NK-92 treated with Interleukin-12 subunit alpha and Interleukin-12 subunit beta, amount 100 ng/mL, for 24 hours (cell line): ENCODE measurements around the gene GABRG3.
A peak's percentile ranks its signal among the peaks of the same experiment; 100 is the strongest.

Experiments
- DNase-seq: peaks from one replicate; lab custom pipeline; 2025; lab: John Stamatoyannopoulos, UW

Gene GABRG3

DNA sequence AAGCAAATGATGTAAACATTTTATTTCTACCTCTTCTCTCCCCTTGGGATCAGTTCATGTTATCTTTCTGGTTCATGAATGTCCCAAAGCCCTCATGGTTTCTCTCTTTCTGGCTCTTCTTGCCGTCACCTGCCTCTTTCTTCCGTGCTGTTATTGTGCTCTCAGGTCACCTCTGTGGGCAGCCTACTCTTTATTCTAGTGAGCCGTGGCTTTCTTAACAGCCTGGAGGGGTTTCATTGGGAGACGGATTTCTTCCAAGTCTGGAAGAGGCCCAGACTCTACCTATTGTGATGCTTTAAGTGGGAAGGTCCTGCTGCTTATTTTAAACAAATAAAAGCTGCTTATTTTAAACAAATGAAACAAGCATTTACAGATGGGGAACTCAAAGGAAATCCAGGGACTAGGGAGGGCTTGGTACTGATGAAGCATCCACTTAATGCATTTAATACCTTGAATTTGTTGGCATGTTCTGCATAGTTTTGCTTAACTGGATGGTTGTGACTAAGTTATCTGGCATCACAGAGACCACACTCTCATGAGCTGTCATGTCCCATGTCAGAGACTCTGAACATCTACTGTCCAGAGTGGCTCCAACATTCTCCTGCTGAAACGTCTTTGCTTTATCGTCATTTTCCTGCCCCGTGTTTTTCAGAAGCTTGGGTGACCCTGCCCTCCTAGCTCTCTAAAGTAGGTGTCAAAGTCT is 443.3 kb downstream of the GABRG3 start:
- DNase-seq: no peak

- peak; percentile 28 for DNase-seq
Observed at GRCh38 chr15:27418726-27419125, 447.7 kb downstream of the GABRG3 start.

DNA sequence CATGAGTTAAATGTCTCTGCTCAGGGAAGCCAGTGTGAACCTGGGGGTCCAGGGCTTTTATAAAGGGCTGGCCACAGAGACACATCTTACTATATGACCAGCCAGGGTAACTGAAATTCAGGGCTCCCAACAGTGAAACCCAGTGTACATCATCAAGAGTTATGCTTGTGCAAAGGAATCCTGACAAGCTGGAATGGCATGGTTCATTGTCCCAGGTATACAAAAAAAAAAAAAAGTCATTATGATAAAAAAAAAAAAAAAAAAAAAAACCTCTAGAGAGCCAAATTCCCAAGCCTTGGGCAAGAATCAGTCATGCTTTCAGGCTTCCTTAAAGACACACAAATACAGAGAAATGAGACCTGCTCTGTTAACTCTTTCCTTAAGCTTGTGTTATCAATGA is 452.0 kb downstream of the GABRG3 start:
- no peak for DNase-seq

GRCh38 chr15:27426805-27427204 is 455.8 kb downstream of the GABRG3 start:
- no peak for DNase-seq

- no peak for DNase-seq
Observed at GRCh38 chr15:27427276-27427675, 456.3 kb downstream of the GABRG3 start.

DNA sequence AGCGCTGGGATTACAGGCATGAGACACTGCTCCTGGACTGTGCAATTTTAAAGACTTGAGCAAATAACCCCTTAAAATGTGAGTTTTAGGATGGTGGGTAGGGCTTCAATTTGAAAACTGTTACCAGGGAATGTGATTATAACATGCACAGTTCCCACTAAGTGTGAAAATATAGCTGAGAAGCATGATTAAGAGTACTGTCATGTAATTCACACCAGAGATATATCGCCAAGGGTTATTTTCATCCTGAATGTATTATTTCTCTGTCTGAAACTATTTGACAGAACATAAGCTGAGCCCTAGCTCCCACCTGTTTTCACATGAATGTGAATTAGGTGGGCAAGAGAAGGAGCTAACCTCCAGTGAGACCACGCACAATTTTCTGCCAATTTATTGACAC is 457.2 kb downstream of the GABRG3 start:
- no peak for DNase-seq

DNA sequence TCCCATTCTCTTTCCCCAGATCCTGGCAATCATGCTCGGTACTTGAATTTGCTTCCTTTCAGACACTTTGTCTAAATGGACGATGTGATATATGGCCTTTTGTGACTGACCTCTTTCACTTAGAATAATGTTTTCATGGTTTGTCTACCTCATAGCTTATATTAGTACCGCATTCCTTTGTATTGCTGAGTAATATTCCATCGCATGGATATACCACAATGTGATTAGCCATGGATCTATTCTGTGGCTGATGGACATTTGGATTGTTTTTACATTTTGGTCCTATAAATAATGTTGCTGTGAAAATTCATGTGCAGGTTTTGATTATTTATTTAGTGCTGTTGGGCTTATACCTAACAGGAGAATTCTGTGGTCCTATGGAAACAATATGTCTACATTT is 458.6 kb downstream of the GABRG3 start:
- DNase-seq: no peak

- DNase-seq: no peak
Observed at GRCh38 chr15:27433604-27434003, 462.6 kb downstream of the GABRG3 start.

GRCh38 chr15:27438403-27439375 is 467.7 kb downstream of the GABRG3 start:
- no peak for DNase-seq

DNA sequence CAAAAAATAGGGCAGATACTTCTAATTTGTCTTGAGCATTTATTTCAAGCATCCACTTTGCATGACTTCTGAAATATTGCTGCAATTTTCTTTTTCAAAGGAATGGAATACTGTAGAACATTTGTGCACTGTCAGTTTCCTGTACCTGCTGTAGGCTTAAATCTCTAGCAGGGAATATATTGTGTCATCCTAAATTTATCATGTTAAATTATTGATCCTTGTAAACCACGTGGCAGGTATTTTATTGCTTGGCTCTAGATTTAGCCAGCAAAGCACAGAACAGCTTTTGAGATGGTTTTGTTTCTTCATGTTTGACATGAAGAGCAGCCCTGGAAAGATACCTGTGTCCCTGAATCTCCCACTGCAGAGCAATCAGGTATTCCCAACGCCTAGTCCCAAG is 470.1 kb downstream of the GABRG3 start:
- no peak for DNase-seq

GRCh38 chr15:27448234-27448633 is 477.3 kb downstream of the GABRG3 start:
- DNase-seq: no peak

GRCh38 chr15:27448986-27449385 is 478.0 kb downstream of the GABRG3 start:
- no peak for DNase-seq

GRCh38 chr15:27449941-27450340 is 479.0 kb downstream of the GABRG3 start:
- no peak for DNase-seq

DNA sequence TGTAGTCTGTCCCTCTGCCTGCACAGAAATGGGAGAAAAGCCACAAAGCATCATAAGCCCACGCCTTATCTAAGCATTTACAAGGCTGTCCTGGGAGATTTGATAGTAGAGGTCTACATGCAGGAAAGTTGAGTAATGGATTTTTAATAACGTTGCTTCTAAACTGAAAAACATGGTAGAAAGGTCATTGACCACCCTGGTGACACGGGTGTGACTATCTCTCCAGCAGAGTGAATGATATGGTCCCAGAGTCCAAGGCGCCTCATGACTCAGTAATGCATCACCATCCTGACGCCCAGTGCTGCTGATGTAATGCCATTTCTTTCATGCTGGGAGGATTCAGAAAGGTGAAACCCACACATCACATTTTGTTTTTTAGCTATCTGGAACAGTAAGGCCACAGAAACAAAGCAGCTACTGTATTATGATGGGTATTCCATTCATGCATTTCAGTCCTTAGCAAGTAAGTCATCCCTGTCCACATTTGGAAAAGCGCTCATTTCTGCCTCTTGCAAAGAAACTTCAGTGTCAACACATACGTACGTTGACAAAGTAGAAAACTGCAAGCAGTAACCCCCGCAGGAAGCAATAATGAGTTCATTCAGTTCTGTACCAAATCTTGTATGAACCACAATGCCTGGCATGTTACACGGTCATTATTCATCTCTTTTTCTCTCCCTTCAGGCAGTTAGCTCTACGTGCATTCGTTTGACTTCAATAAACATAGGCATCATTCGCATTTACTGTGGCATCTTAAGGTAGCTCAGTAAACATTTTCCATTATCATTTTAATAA is 483.5 kb downstream of the GABRG3 start:
- DNase-seq: no peak

DNA sequence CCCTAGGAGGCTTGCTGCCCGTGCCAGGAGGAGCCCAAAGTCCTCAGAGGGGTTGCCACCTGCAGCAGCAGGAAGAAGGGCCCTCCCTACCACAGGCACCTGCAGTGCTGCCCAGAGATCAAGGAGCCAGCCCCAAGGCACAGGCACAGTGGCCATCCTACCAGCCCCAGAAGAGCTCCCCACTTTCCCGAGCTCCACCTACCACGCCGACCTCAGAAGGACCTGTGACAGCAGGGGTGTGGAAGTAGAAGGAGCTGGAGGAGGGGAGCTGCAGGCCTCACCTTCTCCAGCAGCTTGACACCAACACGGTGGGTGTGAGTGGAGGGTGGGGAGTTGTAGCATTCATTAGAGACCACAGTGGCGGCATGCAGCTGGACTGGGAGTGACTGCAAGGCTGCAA is 485.8 kb downstream of the GABRG3 start:
- DNase-seq: no peak

DNA sequence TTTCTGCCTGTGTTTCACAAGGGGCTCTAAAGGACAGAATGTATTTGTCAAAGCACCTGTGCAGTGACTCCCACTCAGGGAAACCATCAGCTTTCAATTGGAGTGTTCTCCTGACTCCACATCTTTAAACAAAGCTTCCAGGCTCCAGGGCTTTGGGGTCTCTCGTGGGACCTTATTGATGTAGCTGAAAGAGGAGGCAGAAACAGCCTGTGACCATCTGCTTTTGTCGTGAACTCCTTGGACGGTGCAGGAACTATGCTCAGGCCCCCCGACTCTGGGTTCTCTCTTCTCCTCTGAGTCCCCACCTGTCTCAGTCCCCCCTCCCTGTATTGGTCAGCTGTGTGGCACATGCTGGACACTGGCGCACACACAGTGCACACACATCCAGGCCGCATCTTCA is 486.8 kb downstream of the GABRG3 start:
- DNase-seq: no peak

- no peak for DNase-seq
Observed at GRCh38 chr15:27458345-27459084, 487.5 kb downstream of the GABRG3 start.

- no peak for DNase-seq
Observed at GRCh38 chr15:27459836-27460235, 488.9 kb downstream of the GABRG3 start.

DNA sequence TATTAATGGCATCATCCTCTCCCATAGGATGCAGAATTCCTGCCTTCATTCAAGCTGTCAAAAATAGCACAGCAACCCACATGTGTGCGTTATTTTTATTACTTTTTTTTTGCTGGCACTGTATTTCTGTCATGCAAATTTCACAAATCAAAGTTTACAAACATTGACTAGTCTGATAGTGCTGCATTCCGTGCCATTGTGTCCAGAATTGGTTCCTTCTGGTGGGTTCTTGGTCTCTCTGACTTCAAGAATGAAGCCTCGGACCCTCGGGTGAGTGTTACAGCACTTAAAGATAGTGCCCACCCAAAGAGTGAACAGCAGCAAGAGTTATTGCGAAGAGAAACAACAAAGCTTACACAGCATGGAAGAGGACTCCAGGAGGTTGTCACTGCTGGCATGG is 490.2 kb downstream of the GABRG3 start:
- DNase-seq: no peak

GRCh38 chr15:27463525-27464088 is 492.6 kb downstream of the GABRG3 start:
- no peak for DNase-seq

DNA sequence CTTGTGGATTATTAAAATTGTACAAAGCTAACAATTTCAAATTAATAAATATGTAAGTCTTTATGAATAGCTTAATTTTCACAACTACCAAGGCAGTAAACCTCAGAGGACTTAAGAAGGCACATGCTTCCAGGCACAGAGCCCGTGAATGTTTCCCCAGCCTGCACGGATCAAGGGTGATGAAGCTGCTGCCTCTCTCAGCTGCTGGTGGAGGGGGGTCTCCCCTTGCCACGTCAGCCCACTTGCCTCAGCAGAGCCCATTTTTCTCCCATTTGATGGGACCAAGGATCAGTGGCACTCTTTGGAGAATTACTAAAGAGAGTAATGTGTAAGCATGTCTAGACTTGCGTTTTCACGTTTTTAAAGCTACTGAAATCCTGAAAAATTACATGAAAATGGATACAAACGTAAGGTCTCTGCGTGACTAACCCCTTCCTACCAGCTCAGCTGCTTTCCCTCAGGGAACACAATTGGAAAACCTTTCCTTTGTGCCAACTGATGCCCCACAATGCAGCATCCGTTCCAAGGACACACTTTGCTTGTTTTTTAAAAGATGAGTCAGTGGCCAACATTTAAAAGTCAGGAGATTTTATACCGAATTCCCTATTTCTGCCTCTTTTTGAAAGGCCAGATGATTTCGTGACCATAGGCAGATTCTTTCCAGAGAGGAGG is 494.1 kb downstream of the GABRG3 start:
- no peak for DNase-seq
